ENCODE measurements around the gene MED22.
A peak's percentile ranks its signal among the peaks of the same experiment; 100 is the strongest.

Gene MED22

DNA sequence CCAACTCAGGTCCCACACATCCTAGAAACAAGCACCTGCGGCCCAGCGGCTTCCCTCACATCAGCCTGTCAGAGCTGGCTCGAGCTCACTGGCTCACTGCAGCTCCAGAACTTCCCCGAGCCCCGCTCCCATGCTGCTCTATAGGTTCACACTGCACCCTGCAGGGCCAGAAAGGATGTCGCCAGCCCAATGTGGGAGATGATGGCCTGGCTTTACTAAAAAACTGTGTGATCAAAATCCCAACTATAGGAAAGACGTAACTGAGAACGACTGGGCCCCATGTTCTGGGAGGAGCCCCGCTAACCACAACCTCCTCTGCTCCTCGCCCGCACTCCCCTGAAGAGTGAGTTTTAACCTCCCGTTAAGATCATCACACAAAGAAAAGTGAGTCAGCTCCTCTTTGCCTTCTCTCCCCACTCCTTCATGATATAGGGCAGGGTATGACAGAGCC is 23.4 kb upstream of the MED22 start:
- TF ChIP-seq, protein P1, sequence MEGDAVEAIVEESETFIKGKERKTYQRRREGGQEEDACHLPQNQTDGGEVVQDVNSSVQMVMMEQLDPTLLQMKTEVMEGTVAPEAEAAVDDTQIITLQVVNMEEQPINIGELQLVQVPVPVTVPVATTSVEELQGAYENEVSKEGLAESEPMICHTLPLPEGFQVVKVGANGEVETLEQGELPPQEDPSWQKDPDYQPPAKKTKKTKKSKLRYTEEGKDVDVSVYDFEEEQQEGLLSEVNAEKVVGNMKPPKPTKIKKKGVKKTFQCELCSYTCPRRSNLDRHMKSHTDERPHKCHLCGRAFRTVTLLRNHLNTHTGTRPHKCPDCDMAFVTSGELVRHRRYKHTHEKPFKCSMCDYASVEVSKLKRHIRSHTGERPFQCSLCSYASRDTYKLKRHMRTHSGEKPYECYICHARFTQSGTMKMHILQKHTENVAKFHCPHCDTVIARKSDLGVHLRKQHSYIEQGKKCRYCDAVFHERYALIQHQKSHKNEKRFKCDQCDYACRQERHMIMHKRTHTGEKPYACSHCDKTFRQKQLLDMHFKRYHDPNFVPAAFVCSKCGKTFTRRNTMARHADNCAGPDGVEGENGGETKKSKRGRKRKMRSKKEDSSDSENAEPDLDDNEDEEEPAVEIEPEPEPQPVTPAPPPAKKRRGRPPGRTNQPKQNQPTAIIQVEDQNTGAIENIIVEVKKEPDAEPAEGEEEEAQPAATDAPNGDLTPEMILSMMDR (conservative IDR thresholded peaks at IDR 0.05; ENCODE audit: low read depth) = no peak
- H3K27ac ChIP-seq = peak overlapping the region; percentile 26
- DNase-seq (ENCODE audit: low spot score) = no peak
- POLR2A ChIA-PET (ENCODE audit: low non-redundant PET) = no interaction called here
- CTCF ChIA-PET = no interaction called here

DNA sequence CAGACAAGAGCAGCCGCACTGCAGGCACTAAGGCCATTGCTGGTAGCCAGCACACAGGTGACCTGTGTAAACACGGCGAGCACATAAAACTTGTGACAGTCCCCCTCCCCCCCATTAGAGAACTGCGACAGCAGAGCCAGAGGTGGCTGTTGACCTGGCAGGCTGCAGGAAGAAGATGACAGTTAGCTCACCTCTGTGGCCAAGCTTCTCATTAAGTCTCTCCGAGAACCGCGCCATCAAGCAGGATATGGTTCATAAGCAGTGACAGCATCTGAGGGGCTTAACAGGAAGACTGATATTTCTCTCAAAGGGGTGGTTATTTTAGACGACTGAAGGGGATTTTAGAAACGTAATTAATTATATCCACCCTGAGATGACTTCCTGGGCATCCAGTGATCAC is 22.8 kb upstream of the MED22 start:
- TF ChIP-seq, protein P1 (conservative IDR thresholded peaks at IDR 0.05; ENCODE audit: low read depth) = no peak
- POLR2A ChIA-PET (ENCODE audit: low non-redundant PET) = no interaction called here
- CTCF ChIA-PET = interaction anchor here (0.6 kb wide), 3 partner anchors 9 to 41 kb away, joined by 3 read pairs; no protein-coding TSS in a partner anchor
- no peak for DNase-seq (ENCODE audit: low spot score)
- peak overlapping the region; percentile 26 for H3K27ac ChIP-seq

DNA sequence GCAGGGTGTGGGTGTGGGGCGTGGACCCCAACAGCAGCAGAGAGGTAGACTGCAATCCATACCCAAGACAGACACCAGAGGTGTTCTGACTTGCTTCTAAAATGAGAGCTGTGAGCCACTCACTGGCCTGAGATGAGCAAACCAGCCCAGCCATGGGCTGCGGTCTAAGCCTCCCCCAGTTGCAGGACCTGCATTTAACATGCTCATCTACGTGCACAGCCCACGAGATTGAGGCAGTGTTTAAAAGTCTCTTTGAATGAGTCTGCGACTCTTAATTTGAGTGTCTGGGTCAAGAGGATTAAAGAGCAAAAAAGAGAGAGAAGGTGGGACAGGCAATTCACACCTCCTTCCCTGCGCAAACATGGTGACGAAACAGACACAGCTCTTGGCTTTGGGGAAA is 22.0 kb upstream of the MED22 start:
- peak overlapping the region; percentile 14 for H3K27ac ChIP-seq
- DNase-seq (ENCODE audit: low spot score) = no peak
- ChIA-PET CTCF (interaction anchor here (0.6 kb wide), 1 partner anchor 19 kb away, joined by 3 read pairs; no protein-coding TSS in a partner anchor), POLR2A (ENCODE audit: low non-redundant PET) (interaction anchor here (0.6 kb wide), 1 partner anchor 15 kb away, joined by 3 read pairs; no protein-coding TSS in a partner anchor)
- TF ChIP-seq, protein P1 (conservative IDR thresholded peaks at IDR 0.05; ENCODE audit: low read depth) = no peak

DNA sequence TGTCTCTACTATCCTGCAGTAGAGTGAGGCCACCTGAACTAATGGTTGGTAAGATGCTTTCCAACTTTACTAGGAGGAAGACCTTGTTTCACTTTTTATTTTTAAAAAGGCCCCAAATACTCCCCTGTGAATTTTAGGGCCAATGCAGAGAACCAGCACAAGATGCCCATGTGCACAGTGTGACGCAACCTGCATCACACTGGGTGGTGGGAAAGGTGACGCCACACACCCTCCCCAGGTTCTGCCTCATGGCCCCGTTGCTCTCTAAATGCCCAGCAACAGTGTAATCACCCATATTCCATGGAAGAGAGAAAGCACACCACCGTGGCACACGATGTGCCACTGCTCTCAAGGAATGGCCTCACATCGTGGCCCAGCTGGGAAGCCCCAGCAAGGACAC is 21.5 kb upstream of the MED22 start:
- H3K27ac ChIP-seq = peak overlapping the region; percentile 14
- ChIA-PET CTCF (no interaction called here), POLR2A (ENCODE audit: low non-redundant PET) (interaction anchor here (0.6 kb wide), 1 partner anchor 14 kb away, joined by 3 read pairs; no protein-coding TSS in a partner anchor)
- TF ChIP-seq, protein P1 (conservative IDR thresholded peaks at IDR 0.05; ENCODE audit: low read depth) = no peak
- DNase-seq (ENCODE audit: low spot score) = no peak

DNA sequence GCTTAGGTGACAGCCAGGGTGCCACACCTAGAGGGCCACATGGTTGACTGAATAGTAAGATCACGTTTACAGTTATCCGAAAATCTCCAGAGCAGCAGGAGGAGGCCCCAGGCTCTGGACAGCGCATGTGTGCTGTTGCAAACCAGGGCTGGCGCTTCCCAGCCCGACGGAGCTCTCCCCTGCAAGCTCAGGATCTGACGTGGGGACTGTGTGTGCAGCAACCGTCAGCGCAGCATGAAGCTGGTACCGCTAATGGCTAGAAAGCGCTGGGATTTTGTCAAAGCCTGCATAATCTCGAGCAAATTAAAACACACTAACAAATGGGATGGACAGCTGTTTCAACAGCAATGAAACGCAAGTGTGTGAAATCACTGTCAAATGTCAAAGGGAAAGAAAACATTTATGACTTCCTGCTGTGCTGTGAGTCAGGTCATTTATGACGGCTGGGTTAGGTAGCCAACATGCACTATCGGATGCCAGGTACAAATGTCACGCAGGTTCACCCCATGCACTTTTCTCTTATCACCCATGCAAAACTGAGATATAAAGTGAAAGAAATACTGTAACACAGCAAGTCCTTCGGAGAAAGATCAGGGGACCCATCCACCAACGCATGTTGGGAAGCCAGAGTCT is 20.4 kb upstream of the MED22 start:
- peak overlapping the region; percentile 14 for H3K27ac ChIP-seq
- TF ChIP-seq, protein P1 (conservative IDR thresholded peaks at IDR 0.05; ENCODE audit: low read depth) = no peak
- ChIA-PET POLR2A (ENCODE audit: low non-redundant PET) (no interaction called here), CTCF (no interaction called here)
- DNase-seq (ENCODE audit: low spot score) = no peak

GRCh38 chr9:133367778-133368177 is 19.8 kb upstream of the MED22 start:
- TF ChIP-seq, protein P1 (conservative IDR thresholded peaks at IDR 0.05; ENCODE audit: low read depth) = no peak
- ChIA-PET POLR2A (ENCODE audit: low non-redundant PET) (no interaction called here), CTCF (no interaction called here)
- H3K27ac ChIP-seq = peak overlapping the region; percentile 11
- DNase-seq (ENCODE audit: low spot score) = no peak

Measured in RWPE1 (cell line).